ENCODE results near the gene TRAFD1. TPM values are rescaled to one million over a fixed set of nuclear protein-coding genes. Genes with fewer than 3 reads are reported as not detected.

The TRAFD1 gene
- total and polyA plus RNA-seq, 2 of the 13 experiments (the other 11 are each of a cell fraction or from before 2014, with no cell fraction given): 9.5 to 20.9 TPM

DNA sequence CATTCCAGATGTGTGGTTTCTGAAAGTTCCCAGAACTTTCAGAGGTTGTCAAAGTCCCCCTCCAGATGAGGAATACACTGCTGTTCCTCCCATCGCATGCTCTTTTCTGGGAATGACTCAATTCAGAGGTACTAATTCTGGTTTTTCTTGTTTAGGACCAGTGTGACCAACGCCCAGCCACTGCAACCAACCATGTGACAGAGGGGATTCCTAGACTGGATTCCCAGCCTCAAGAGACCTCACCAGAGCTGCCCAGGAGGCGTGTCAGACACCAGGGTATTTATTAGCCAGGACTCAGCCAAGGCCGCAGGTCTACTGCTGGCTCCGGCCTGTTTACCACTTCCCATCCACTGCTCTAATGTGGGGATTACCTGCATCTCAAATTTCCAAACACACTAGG, 24.2 kb downstream of the TRAFD1 start (continued):
- TF ChIP-seq, protein P1, sequence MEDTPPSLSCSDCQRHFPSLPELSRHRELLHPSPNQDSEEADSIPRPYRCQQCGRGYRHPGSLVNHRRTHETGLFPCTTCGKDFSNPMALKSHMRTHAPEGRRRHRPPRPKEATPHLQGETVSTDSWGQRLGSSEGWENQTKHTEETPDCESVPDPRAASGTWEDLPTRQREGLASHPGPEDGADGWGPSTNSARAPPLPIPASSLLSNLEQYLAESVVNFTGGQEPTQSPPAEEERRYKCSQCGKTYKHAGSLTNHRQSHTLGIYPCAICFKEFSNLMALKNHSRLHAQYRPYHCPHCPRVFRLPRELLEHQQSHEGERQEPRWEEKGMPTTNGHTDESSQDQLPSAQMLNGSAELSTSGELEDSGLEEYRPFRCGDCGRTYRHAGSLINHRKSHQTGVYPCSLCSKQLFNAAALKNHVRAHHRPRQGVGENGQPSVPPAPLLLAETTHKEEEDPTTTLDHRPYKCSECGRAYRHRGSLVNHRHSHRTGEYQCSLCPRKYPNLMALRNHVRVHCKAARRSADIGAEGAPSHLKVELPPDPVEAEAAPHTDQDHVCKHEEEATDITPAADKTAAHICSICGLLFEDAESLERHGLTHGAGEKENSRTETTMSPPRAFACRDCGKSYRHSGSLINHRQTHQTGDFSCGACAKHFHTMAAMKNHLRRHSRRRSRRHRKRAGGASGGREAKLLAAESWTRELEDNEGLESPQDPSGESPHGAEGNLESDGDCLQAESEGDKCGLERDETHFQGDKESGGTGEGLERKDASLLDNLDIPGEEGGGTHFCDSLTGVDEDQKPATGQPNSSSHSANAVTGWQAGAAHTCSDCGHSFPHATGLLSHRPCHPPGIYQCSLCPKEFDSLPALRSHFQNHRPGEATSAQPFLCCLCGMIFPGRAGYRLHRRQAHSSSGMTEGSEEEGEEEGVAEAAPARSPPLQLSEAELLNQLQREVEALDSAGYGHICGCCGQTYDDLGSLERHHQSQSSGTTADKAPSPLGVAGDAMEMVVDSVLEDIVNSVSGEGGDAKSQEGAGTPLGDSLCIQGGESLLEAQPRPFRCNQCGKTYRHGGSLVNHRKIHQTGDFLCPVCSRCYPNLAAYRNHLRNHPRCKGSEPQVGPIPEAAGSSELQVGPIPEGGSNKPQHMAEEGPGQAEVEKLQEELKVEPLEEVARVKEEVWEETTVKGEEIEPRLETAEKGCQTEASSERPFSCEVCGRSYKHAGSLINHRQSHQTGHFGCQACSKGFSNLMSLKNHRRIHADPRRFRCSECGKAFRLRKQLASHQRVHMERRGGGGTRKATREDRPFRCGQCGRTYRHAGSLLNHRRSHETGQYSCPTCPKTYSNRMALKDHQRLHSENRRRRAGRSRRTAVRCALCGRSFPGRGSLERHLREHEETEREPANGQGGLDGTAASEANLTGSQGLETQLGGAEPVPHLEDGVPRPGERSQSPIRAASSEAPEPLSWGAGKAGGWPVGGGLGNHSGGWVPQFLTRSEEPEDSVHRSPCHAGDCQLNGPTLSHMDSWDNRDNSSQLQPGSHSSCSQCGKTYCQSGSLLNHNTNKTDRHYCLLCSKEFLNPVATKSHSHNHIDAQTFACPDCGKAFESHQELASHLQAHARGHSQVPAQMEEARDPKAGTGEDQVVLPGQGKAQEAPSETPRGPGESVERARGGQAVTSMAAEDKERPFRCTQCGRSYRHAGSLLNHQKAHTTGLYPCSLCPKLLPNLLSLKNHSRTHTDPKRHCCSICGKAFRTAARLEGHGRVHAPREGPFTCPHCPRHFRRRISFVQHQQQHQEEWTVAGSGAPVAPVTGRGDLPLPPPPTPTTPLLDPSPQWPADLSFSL (CRISPR knock-in tag; IDR thresholded peaks at IDR 0.05): no peak
- no peak for TF ChIP-seq NR2F6 (IDR thresholded peaks at IDR 0.05)
- no peak for TF ChIP-seq NR2F6 (CRISPR knock-in tag; IDR thresholded peaks at IDR 0.05)
- no peak for TF ChIP-seq IRF2 (CRISPR knock-in tag; IDR thresholded peaks at IDR 0.05)
- TF ChIP-seq MTF2 (CRISPR knock-in tag; IDR thresholded peaks at IDR 0.05; ENCODE audit: borderline replicate concordance): no peak

DNA sequence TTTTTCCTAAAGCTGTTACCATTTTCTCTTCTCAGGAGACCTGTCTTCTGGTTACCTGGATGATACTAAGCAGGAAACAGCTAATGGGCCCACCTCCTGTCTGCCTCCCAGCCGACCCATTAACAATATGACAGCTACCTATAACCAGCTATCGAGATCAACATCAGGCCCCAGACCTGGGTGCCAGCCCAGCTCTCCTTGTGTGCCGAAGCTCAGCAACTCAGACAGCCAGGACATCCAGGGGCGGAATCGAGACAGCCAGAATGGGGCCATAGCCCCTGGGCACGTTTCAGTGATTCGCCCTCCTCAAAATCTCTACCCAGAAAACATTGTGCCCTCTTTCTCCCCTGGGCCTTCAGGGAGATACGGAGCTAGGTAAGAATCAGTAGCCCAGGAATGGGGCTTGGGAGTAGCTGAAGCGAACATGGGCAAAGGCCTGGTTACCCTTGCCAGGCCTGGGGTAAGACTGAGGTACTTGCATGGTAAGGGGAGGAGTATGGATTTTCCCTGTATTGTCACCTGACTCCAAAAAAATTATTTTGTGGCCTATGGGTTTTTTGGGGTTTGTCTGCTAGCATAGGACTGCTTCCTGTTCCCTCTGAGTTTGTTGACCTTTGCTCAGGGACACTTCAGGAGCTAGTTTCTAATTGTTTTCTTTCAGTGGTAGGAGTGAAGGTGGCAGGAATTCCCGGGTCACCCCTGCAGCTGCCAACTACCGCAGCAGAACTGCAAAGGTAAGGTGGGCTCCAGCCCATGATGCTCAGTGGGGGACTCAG, 26.6 kb downstream of the TRAFD1 start:
- no peak overlapping the region for H3K27ac ChIP-seq (ENCODE audit: extremely low read length, insufficient read depth, low read length)
- H3K9ac ChIP-seq (ENCODE audit: insufficient read depth, low read depth, low read length): no peak overlapping the region
- H3K4me1 ChIP-seq (ENCODE audit: insufficient read depth, low read length): peaks cover 16% of the 10 kb centered on the region
- no peak overlapping the region for H3K4me3 ChIP-seq (replicated peaks in 1 of 3; ENCODE audit: insufficient read depth in 1 of 3, low read depth in 2 of 3, low read length in 3 of 3)
- no peak for TF ChIP-seq ZNF160 (CRISPR knock-in tag; IDR thresholded peaks at IDR 0.05)
- TF ChIP-seq SAP130 (CRISPR knock-in tag; IDR thresholded peaks at IDR 0.05; ENCODE audit: low read depth): no peak
- TF ChIP-seq, protein P2, sequence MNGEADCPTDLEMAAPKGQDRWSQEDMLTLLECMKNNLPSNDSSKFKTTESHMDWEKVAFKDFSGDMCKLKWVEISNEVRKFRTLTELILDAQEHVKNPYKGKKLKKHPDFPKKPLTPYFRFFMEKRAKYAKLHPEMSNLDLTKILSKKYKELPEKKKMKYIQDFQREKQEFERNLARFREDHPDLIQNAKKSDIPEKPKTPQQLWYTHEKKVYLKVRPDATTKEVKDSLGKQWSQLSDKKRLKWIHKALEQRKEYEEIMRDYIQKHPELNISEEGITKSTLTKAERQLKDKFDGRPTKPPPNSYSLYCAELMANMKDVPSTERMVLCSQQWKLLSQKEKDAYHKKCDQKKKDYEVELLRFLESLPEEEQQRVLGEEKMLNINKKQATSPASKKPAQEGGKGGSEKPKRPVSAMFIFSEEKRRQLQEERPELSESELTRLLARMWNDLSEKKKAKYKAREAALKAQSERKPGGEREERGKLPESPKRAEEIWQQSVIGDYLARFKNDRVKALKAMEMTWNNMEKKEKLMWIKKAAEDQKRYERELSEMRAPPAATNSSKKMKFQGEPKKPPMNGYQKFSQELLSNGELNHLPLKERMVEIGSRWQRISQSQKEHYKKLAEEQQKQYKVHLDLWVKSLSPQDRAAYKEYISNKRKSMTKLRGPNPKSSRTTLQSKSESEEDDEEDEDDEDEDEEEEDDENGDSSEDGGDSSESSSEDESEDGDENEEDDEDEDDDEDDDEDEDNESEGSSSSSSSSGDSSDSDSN (CRISPR knock-in tag; IDR thresholded peaks at IDR 0.05): no peak
- ChIA-PET CTCF (ENCODE audit: low intra/inter-chr PET ratio, low total read pairs) (no interaction called here), POLR2A (no interaction called here)
- DNase-seq (ENCODE audit: low spot score): no peak
- no TSS peak for BruUV-seq (replicated peaks)
- WGBS (ENCODE audit: low lambda C conversion rate): 88% methylated on average over 11 of the region's 11 CpGs
- no peak overlapping the region for H3K4me2 ChIP-seq (ENCODE audit: low read depth, low read length)
- no peaks in the 10 kb centered on the region for H3K9me3 ChIP-seq (ENCODE audit: low read length)
- H3K36me3 ChIP-seq (replicated peaks in 1 of 2; ENCODE audit: control insufficient read depth in 1 of 2, insufficient read depth in 2 of 2, low read length in 2 of 2): peaks cover 10 to 40% of the 10 kb centered on the region in 2 experiments; a peak in 4 of 5 replicates
- no peak; the same call in 2 of the 3 replicates for ATAC-seq
- H3K27me3 ChIP-seq (ENCODE audit: control insufficient read depth in 1 of 2, insufficient read depth in 2 of 2, low read length in 2 of 2): no peaks in the 10 kb centered on the region; a peak in 1 of 5 replicates
- H3K79me2 ChIP-seq (ENCODE audit: insufficient read depth, low read length): no peaks in the 10 kb centered on the region
- no peak for FAIRE-seq
- no peaks in the 10 kb centered on the region for H4K20me1 ChIP-seq (ENCODE audit: insufficient read depth, low read length)
- in situ Hi-C loops (cut with HindIII; ENCODE audit: extremely low pct_ligation_motif_present, low pct_unique_long_range_greater_than_20kb) (no loop called here), intact Hi-C loops (cut with micrococcal nuclease; ENCODE audit: unreplicated experiment) (no loop called here)
- H2AFZ ChIP-seq (ENCODE audit: low read length): no peak overlapping the region
